HepG2 (cell line): ENCODE data around the gene ESPNL. TPM values are rescaled to one million over a fixed set of nuclear protein-coding genes. Genes with fewer than 3 reads are reported as not detected.

ENCODE experiments used
- AGO1 ChIP-seq: fragments of 200-400 bp; formaldehyde crosslinking; IDR thresholded peaks from 2 replicates; pipeline ENCODE4 v1.6.1; 2017; ENCODE audit warnings: mild to moderate bottlenecking, low read depth, low read length, moderate library complexity; ENCODE audit not compliant: poor library complexity, severe bottlenecking
- CAMTA2 ChIP-seq: sonication (generic); formaldehyde crosslinking; IDR thresholded peaks from 2 replicates; pipeline ENCODE4 v1.4.0; 2020; ENCODE audit warnings: mild to moderate bottlenecking, missing genetic modification reagents, borderline replicate concordance
- GATAD2A ChIP-seq: IDR thresholded peaks from 2 replicates; pipeline ENCODE4 v1.6.1; 2016
- HMG20A ChIP-seq: IDR thresholded peaks from 2 replicates; pipeline ENCODE4 v1.6.1; 2016; ENCODE audit warnings: borderline replicate concordance
- MAFG ChIP-seq: sonication (generic); formaldehyde crosslinking; IDR thresholded peaks from 2 replicates; pipeline ENCODE4 v1.5.1; 2020; ENCODE audit warnings: mild to moderate bottlenecking, missing genetic modification reagents
- MTF1 ChIP-seq: sonication (generic); formaldehyde crosslinking; IDR thresholded peaks from 2 replicates; pipeline ENCODE4 v1.5.0; 2020; ENCODE audit warnings: missing genetic modification reagents
- NCOA2 ChIP-seq: sonication (generic); formaldehyde crosslinking; IDR thresholded peaks from 2 replicates; pipeline ENCODE4 v1.8.0; 2022; ENCODE audit warnings: inconsistent platforms
- NCOR1 ChIP-seq: fragments of 200-600 bp; sonication (generic); IDR thresholded peaks from 2 replicates; pipeline ENCODE4 v1.7.0; 2017; ENCODE audit warnings: antibody characterized with exemption, low read length, borderline replicate concordance
- NR1H2 ChIP-seq: sonication (generic); formaldehyde crosslinking; IDR thresholded peaks from 2 replicates; pipeline ENCODE4 v1.8.1; 2022; ENCODE audit warnings: low read depth, missing genetic modification reagents, borderline replicate concordance
- SRSF9 ChIP-seq: fragments of 200-400 bp; formaldehyde crosslinking; IDR thresholded peaks from 2 replicates; pipeline ENCODE4 v1.6.1; 2018; ENCODE audit warnings: borderline replicate concordance, mild to moderate bottlenecking, low read depth, low read length; ENCODE audit not compliant: insufficient read depth, poor library complexity, severe bottlenecking
- ZFP62 ChIP-seq: sonication (generic); formaldehyde crosslinking; IDR thresholded peaks from 2 replicates; pipeline ENCODE4 v1.4.0; 2020; ENCODE audit warnings: missing genetic modification reagents
- ZMYM2 ChIP-seq: sonication (generic); formaldehyde crosslinking; IDR thresholded peaks from 2 replicates; pipeline ENCODE4 v1.8.0; 2022; ENCODE audit warnings: mild to moderate bottlenecking, missing genetic modification reagents
- ZNF20 ChIP-seq: sonication (generic); formaldehyde crosslinking; IDR thresholded peaks from 2 replicates; pipeline ENCODE4 v1.4.0; 2020; ENCODE audit warnings: mild to moderate bottlenecking, moderate library complexity, missing genetic modification reagents
- ZNF329 ChIP-seq: sonication (generic); formaldehyde crosslinking; IDR thresholded peaks from 2 replicates; pipeline ENCODE4 v1.9.0; 2021; ENCODE audit warnings: low read depth, mild to moderate bottlenecking, missing genetic modification reagents
- ZNF337 ChIP-seq: sonication (generic); formaldehyde crosslinking; IDR thresholded peaks from 2 replicates; pipeline ENCODE4 v1.5.1; 2020; ENCODE audit warnings: missing genetic modification reagents, low read depth, mild to moderate bottlenecking, borderline replicate concordance
- polyA plus RNA-seq, 8 experiments: library from polyadenylated mRNA; depleted of rRNA in 3 of 8; stranded (reverse) in 7 of 8; unstranded in 1 of 8; fragments of >200 nt; fragmentation: Illumina TruSeq in 4 of 8; extraction: Trizol in 4 of 8; gene quantifications; 2 replicates each; pipeline versions ENCODE4 v1.2.1 to v1.2.3, GENCODE V29; 2011 to 2016; ENCODE audit warnings: low read depth in 4 of 8, missing spikeins in 1 of 8, mixed read lengths in 1 of 8; ENCODE audit not compliant: insufficient read depth in 1 of 8
- total RNA-seq, 5 experiments: library from RNA; depleted of rRNA; stranded (reverse); fragments of >200 nt; fragmentation: Illumina TruSeq; extraction: Trizol; gene quantifications; 2 replicates each; pipeline ENCODE4 v1.2.3, GENCODE V29; 2016; ENCODE audit warnings: low read depth in 1 of 5
- TF ChIP-seq, protein P1 (sequence below): sonication (generic); formaldehyde crosslinking; IDR thresholded peaks from 2 replicates; pipeline ENCODE4 v1.4.0; 2020; ENCODE audit warnings: mild to moderate bottlenecking, missing genetic modification reagents
- TF ChIP-seq, protein P2 (sequence below): sonication (generic); formaldehyde crosslinking; IDR thresholded peaks from 2 replicates; pipeline ENCODE4 v1.5.0; 2020; ENCODE audit warnings: mild to moderate bottlenecking, low read depth, missing genetic modification reagents, borderline replicate concordance
- TF ChIP-seq, protein P3 (sequence below): sonication (generic); formaldehyde crosslinking; IDR thresholded peaks from 2 replicates; pipeline ENCODE4 v1.9.0; 2022; ENCODE audit warnings: missing genetic modification reagents, mild to moderate bottlenecking, borderline replicate concordance

The ESPNL gene
- total and polyA plus RNA-seq, 2 of the 13 experiments (the other 11 are each of a cell fraction or from before 2014, with no cell fraction given): 0.45 to 0.80 TPM

DNA sequence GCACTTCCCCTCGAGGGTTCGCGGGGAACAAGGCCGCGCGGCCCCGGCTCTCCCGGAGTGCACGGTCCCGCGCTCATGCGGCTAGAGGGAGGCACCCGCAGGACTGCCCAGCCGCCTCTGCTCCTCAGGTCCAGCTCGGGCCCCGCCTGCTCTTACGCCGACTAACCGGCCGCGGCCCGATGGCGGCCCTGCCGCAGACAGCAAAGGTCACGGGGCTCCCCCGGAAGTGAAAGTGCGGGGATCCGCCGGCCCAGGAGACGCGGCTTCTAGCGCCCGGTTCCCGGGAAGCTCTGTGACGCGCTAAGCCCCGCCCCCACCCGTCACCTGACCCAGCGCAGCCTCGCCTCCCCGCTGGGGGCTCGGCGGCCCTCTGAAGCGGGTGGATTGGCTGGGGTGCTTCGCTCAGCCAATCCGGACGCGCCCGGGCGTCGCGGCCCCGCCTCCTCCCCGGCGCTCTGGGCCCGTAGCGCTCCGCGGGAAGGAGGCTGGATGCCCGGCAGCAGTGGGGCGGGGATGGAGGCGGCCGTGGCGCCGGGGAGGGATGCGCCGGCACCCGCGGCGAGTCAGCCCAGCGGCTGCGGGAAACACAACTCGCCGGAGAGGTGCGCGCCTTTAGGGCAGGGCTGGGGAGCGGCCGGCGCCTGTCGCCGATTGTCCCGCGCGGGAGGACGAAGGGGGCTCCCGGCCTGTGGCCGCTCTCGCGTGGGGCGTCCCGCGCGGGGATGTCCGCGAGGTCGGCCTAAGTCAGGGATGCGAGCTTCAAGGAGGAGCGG, 39.4 kb upstream of the ESPNL start, which contains the start of gene SCLY (continued):
- TF ChIP-seq, protein P1, sequence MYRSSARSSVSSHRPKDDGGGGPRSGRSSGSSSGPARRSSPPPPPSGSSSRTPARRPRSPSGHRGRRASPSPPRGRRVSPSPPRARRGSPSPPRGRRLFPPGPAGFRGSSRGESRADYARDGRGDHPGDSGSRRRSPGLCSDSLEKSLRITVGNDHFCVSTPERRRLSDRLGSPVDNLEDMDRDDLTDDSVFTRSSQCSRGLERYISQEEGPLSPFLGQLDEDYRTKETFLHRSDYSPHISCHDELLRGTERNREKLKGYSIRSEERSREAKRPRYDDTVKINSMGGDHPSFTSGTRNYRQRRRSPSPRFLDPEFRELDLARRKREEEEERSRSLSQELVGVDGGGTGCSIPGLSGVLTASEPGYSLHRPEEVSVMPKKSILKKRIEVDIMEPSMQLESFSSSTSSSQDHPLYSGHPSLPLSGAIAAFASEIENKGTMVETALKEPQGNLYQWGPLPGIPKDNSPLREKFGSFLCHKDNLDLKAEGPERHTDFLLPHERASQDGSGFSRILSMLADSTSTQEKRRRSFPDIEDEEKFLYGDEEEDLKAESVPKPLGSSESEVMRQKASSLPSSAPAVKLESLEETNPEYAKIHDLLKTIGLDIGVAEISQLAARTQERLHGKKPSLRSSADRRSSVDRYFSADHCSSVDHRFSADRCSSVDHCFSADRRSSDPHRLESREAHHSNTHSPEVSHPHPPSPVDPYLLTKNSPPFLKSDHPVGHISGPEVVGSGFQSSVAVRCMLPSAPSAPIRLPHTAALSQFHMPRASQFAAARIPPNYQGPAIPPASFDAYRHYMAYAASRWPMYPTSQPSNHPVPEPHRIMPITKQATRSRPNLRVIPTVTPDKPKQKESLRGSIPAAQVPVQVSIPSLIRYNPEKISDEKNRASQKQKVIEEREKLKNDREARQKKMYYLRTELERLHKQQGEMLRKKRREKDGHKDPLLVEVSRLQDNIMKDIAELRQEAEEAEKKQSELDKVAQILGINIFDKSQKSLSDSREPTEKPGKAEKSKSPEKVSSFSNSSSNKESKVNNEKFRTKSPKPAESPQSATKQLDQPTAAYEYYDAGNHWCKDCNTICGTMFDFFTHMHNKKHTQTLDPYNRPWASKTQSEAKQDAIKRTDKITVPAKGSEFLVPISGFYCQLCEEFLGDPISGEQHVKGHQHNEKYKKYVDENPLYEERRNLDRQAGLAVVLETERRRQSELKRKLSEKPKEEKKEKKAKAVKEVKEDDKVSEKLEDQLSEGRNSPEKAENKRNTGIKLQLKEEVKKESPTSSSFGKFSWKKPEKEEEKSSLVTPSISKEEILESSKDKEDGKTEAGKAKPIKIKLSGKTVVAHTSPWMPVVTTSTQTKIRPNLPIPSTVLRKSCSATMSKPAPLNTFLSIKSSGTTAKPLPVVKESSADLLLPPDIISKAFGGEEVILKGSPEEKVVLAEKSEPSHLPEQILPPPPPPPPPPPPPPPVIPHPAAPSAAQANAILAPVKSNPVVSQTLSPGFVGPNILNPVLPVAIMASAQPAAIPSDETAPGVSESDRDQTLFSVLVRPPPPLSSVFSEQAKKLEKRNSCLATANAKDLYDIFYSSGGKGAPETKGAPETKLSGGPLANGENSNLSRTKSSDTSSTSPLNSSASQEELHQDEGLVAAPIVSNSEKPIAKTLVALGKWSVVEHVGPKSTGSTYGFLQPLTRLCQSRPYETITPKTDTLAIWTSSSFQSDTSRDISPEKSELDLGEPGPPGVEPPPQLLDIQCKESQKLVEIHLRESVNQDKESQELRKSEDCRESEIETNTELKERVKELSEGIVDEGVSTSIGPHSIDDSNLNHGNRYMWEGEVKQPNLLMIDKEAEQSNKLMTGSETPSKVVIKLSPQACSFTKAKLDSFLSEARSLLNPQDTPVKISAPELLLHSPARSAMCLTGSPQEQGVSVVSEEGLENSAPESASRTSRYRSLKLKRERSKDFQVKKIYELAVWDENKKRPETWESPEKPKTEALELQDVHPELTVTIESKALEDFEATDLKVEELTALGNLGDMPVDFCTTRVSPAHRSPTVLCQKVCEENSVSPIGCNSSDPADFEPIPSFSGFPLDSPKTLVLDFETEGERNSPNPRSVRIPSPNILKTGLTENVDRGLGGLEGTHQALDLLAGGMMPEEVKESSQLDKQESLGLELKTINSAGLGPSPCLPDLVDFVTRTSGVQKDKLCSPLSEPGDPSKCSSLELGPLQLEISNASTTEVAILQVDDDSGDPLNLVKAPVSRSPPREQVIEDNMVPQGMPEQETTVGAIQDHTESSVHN (CRISPR knock-in tag): no peak; the same call in 1 of the 2 replicates
- no peak for TF ChIP-seq MTF1 (CRISPR knock-in tag)
- TF ChIP-seq SRSF9: no peak
- TF ChIP-seq ZNF337 (CRISPR knock-in tag): peak; percentile 69; the same call in 1 of the 2 replicates
- TF ChIP-seq MAFG (CRISPR knock-in tag): peak; percentile 43; the same call in 1 of the 2 replicates
- peak; percentile 86; the same call in 1 of the 2 replicates for TF ChIP-seq CAMTA2 (CRISPR knock-in tag)
- TF ChIP-seq NCOR1: peak; percentile 45; the same call in 1 of the 2 replicates
- TF ChIP-seq ZMYM2 (CRISPR knock-in tag): peak; percentile 28; the same call in 1 of the 2 replicates
- TF ChIP-seq NCOA2 (CRISPR knock-in tag): 0 out of 2 replicates have a peak, but pooled peaks have one; percentile 38
- 0 out of 2 replicates have a peak, but pooled peaks have one; percentile 25 for TF ChIP-seq NR1H2 (CRISPR knock-in tag)
- TF ChIP-seq ZNF329 (CRISPR knock-in tag): 0 out of 2 replicates have a peak, but pooled peaks have one; percentile 24
- TF ChIP-seq, protein P2, sequence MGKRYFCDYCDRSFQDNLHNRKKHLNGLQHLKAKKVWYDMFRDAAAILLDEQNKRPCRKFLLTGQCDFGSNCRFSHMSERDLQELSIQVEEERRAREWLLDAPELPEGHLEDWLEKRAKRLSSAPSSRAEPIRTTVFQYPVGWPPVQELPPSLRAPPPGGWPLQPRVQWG: no peak
- peak; percentile 55 for TF ChIP-seq HMG20A
- TF ChIP-seq, protein P3, sequence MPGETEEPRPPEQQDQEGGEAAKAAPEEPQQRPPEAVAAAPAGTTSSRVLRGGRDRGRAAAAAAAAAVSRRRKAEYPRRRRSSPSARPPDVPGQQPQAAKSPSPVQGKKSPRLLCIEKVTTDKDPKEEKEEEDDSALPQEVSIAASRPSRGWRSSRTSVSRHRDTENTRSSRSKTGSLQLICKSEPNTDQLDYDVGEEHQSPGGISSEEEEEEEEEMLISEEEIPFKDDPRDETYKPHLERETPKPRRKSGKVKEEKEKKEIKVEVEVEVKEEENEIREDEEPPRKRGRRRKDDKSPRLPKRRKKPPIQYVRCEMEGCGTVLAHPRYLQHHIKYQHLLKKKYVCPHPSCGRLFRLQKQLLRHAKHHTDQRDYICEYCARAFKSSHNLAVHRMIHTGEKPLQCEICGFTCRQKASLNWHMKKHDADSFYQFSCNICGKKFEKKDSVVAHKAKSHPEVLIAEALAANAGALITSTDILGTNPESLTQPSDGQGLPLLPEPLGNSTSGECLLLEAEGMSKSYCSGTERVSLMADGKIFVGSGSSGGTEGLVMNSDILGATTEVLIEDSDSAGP (CRISPR knock-in tag): peak; percentile 96; the same call in 1 of the 2 replicates
- TF ChIP-seq ZNF20 (CRISPR knock-in tag): peak; percentile 88; the same call in 1 of the 2 replicates
- TF ChIP-seq GATAD2A (CRISPR knock-in tag): peak; percentile 53; the same call in 1 of the 2 replicates
- TF ChIP-seq ZFP62 (CRISPR knock-in tag): 0 out of 2 replicates have a peak, but pooled peaks have one; percentile 82
- TF ChIP-seq AGO1: peak; percentile 61
